NCI-H2107 (cell line): Measurements from ENCODE around the gene WNT3A.

Source experiments
- DNase-seq: peaks from one replicate; lab custom pipeline; 2025; lab: John Stamatoyannopoulos, UW

WNT3A gene

GRCh38 chr1:228048659-228049298 lies 42.0 kb downstream of the WNT3A start:
- no peak for DNase-seq

GRCh38 chr1:228050571-228051231 lies 43.9 kb downstream of the WNT3A start:
- DNase-seq, result no peak

DNA sequence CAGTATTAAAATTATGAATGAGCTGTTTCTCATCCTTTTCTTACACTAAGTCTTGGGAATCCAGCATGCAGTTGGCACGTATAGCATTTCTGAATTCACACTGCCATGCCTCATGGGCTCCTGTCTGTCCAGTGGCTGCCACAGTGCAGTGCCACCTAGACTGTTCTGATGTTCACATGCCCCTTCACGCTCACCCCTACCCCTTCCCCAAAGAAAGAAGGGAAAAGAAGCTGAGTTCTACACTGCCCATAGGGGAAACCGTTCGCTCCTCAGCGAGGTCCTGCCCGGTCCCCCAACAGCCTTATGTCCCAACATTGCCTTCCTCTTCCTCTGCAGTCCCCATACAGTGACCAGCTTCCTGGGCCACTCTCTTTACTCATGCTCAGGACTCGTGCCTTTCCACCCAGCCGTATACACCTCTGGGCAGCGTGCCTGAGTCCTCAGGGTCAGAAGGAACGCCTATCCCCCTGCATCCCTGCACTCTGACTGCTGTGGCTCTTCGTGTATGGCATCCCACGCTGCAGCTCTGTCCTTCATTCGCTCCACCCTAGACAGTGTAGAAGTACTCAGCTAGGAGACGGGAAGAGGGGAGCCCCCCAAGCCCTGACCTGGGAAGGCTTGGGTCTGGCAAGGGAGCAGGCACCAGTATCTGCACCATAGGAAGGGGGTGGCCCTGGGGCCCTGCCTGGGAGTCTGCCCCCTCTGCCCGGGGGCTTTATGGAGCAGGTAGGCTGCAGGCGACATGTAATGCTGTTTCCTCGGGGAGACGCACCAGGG lies 51.6 kb downstream of the WNT3A start:
- no peak for DNase-seq

DNA sequence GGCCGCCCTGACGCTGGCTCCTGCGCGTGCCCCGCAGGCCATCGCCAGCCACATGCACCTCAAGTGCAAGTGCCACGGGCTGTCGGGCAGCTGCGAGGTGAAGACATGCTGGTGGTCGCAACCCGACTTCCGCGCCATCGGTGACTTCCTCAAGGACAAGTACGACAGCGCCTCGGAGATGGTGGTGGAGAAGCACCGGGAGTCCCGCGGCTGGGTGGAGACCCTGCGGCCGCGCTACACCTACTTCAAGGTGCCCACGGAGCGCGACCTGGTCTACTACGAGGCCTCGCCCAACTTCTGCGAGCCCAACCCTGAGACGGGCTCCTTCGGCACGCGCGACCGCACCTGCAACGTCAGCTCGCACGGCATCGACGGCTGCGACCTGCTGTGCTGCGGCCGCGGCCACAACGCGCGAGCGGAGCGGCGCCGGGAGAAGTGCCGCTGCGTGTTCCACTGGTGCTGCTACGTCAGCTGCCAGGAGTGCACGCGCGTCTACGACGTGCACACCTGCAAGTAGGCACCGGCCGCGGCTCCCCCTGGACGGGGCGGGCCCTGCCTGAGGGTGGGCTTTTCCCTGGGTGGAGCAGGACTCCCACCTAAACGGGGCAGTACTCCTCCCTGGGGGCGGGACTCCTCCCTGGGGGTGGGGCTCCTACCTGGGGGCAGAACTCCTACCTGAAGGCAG lies 52.3 kb downstream of the WNT3A start:
- DNase-seq, result no peak

- DNase-seq, result no peak
These were observed 53.0 kb downstream of the WNT3A start for GRCh38 chr1:228059634-228060457.

GRCh38 chr1:228060458-228061190 lies 53.8 kb downstream of the WNT3A start:
- no peak for DNase-seq

DNA sequence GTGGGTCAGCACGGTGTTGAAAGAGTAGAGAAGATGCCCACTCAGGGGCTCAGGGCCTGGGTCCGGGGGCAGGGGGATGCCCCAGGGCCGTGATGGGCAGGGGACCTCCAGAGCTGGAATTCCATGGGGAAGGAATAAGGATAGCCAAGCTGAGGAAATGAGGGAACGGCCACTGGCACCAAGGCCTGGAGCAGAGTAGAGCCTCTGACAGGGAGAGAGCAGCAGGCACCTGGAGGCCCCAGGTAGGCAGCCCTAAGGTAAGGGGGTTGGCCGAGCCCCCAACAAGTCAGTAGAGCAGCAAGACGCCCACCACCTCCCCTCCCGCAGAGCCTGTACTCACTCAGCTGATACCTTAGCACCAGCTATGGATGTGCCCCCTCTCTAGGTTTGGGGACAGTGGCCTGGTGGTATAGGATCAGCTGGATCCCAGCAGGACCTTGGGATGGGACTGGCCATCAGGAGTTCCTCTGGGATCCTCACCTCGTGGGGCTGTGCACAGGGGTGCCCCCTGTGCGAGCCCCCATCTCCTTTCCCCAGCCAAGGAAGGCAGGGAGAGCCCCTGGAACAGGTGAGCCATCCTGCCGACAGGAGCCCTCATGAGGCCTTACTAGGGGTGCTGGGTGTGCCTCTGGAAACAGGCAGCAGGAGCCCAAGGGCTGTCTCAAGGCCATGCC lies 54.8 kb downstream of the WNT3A start:
- no peak for DNase-seq

DNA sequence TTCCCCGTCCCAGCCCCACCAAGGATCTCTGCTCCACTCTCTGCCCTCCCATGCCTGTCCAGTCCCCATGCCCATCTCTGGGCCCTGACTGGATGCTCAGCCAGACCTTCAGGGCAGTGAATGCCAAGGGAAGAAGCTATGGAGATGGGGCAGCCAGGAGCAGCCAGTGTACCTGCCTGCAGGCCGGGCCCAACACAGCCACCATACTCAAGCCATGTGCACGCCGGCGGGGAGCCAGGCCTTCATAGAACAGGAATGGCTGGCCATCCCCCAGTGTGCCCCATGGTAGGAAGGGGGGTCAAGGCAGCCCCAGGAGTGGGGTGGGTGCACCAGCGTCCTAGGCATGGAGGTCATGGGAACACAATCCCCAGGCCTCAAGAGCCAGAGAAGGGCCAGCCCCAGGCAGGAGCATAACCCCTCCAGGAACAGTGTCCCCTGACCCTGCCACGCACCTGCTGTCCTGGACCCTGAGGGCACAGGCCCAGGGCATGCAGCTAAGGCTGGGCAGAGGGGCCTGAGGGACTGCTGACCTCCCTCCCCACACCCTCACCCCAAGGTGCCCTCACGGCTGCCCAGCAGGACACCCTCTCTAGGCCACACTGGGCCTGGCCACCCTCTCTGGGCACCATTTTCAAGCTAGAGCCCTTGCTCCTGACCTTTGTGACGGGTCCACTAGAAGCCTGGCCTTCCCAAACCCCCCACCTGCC lies 55.4 kb downstream of the WNT3A start:
- no peak for DNase-seq

GRCh38 chr1:228062812-228063211 lies 56.0 kb downstream of the WNT3A start:
- DNase-seq, result no peak

DNA sequence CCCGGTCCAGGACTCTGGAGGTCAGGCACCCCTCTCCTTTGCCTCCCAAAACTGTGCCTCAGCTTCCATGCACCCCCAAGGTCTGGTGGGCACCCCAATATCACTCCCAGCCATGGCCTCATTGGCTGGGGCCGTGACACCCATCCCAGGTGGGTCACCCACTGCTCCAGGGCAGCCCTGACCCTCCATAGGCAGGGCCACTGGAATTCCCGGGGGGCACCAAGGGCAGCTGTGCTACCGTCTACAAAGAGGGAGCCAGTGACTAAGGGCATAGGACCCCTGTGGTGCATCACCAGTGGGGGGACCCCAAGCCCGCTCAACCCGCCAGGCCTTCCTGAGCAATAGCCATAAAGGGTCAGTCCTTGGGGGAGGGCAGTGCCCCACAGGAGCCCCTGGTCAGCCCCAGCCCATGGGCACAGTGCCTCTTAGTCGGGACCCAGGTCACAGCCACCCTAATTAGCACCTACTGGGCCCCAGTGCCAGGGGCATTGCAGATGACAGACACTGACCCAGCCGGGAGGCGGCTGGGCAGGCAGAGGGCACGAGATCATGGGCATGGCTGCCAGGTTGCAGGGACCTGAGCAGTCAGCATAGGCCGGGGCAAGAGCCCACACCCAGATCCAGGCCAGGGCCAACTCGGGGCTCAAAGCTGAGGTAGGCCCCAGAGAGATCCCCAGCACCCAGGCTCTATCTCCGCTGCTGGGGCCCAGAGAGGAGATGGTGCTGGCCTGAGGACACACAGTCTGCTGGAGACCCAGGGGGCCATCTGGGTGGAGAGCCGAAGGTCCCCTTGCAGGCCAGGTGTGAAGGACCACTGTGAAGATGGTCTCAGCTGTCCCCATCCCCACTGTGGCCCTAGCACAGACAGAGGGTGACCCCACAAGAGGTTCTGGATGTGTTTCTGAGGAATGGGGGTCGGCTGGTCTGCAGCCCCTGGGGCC lies 56.7 kb downstream of the WNT3A start:
- DNase-seq, result no peak

- DNase-seq, result no peak
These were observed 57.5 kb downstream of the WNT3A start for GRCh38 chr1:228064296-228064695.

DNA sequence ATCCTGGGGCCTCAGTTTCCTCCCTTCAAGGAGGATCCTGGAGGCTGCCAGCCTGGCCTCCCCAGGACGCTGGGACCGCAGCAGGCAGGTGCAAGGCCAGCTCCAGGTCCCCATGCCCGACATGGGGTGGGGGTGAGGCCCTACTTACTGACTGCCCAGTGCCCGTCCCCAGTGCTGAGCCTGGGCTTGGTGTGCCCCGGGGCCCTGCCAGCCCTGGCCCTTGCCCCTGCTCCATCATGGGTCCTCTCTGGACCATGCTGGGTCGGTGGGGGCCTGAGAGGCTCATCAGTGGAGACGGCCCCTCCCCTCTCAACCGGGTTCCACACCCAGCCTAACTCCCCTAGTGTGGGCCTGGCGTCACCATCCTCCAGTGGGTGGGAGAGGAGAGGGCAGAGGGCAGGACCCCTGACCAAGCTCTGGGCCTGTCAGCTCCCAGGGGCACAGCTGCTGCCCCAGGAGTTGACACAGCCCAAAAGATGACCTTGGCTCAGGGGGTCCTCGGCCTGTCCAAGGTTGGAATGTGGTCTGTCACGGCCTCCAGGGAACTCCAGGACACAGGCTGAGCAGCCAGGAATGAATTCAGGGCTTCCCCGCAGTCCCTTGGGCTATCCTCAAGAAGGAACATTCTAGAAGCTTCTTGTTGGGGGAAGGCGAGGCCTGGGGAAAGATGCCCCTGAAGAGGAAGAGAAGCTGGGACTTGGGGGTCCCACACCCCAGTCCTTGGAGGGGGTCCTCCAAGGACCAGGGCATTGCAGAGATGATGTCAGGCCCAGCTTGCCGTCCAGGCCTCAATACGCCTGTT lies 58.1 kb downstream of the WNT3A start:
- DNase-seq, result no peak

- no peak for DNase-seq
These were observed 58.9 kb downstream of the WNT3A start for GRCh38 chr1:228065543-228066347.

- DNase-seq, result no peak
These were observed 59.6 kb downstream of the WNT3A start for GRCh38 chr1:228066416-228066815.

DNA sequence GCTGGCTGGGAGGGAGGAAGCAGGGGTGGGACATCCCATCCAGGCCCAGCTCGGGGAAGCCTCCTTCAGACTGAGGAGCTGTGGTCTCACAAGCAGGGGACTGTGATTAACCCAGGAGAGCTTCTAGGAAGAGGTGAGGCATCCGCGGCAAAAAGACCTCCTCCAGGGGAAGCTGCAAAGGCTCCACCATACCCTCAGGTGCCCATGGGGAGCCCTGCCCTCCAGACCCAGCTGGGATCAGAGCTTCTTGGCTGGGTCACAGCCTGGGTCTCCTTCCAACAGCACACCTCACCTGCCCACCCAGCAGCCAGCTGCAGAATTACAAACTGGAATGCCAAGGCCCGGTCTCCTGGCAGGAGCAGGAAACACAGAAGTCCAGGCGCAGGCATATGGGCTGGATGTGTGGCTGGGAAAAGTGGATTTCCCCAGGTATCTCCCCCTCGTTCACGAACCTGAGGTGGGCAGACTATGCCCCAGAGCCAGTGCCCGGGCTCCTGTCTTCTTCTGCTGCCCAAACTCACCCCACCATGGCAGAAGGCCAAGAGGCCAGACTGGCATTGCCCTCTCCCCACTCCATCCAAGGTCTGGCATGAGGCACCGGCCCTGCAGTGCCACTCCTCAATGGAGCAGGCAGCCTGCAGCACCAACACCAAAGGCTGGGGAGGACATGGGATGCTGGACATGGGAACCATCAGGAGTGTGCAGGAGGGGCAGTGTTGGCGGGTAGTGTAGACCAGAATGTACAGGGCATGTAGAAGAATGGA lies 60.3 kb downstream of the WNT3A start:
- no peak for DNase-seq

GRCh38 chr1:228068359-228068758 lies 61.6 kb downstream of the WNT3A start:
- no peak for DNase-seq
